Chondrocyte (in vitro differentiated cells): ENCODE measurements around the gene FRG2. TPM values are rescaled to one million over a fixed set of nuclear protein-coding genes. Genes with fewer than 3 reads are reported as not detected.
"Not testable (repeated sequence)": the region's sequence is repeated elsewhere in the genome, so short reads cannot be mapped to it uniquely, and the experiment has no call there.

Source experiments
- DNase-seq: peaks from one replicate; pipeline ENCODE4 v3.0.0; 2021; ENCODE audit warnings: mixed read lengths, low spot score
- H3K27ac Mint-ChIP-seq: one replicate; pipeline ENCODE4 v1.8.0; 2021; ENCODE audit warnings: mild to moderate bottlenecking, moderate library complexity, mixed read lengths; ENCODE audit not compliant: unreplicated experiment
- H3K27me3 Mint-ChIP-seq: 2 replicates; pipeline ENCODE4 v1.8.0; 2021; ENCODE audit warnings: low read depth, mixed read lengths
- H3K36me3 Mint-ChIP-seq: 2 replicates; pipeline ENCODE4 v1.8.0; 2021; ENCODE audit warnings: low read depth, mixed read lengths
- H3K4me1 Mint-ChIP-seq: 2 replicates; pipeline ENCODE4 v1.8.0; 2021; ENCODE audit warnings: low read depth, mild to moderate bottlenecking, mixed read lengths
- H3K4me3 Mint-ChIP-seq: one replicate; pipeline ENCODE4 v1.8.0; 2021; ENCODE audit warnings: mild to moderate bottlenecking, moderate library complexity, mixed read lengths; ENCODE audit not compliant: unreplicated experiment
- H3K9me3 Mint-ChIP-seq: 2 replicates; pipeline ENCODE4 v1.8.0; 2021; ENCODE audit warnings: low read depth, mixed read lengths
- CTCF ChIP-seq: fragments of 200-600 bp; sonication (generic); IDR thresholded peaks from 2 replicates; pipeline ENCODE4 v1.5.0; 2021; ENCODE audit warnings: antibody characterized with exemption, mild to moderate bottlenecking, moderate library complexity
- total RNA-seq: library from RNA; stranded (reverse); gene quantifications from 3 replicates; pipeline ENCODE4 v1.2.1, GENCODE V29; 2021

The FRG2 gene
- total RNA-seq, 1 donor from 2014 or later: not detected

- H3K4me3 Mint-ChIP-seq, H3K36me3 Mint-ChIP-seq, H3K27me3 Mint-ChIP-seq, DNase-seq, H3K4me1 Mint-ChIP-seq, H3K27ac Mint-ChIP-seq: not testable (repeated sequence)
- H3K9me3 Mint-ChIP-seq: peaks cover 18% of the 10 kb centered on the region
Observed at GRCh38 chr4:190021973-190022372, 5.1 kb downstream of the FRG2 start.

GRCh38 chr4:190020790-190021717 is 6.0 kb downstream of the FRG2 start:
- Mint-ChIP-seq H3K9me3 (peaks cover 22% of the 10 kb centered on the region), H3K27ac (no peak overlapping the region), H3K36me3 (peaks cover 1% of the 10 kb centered on the region), H3K4me1 (no peaks in the 10 kb centered on the region), H3K4me3 (no peak overlapping the region), H3K27me3 (no peaks in the 10 kb centered on the region)
- TF ChIP-seq CTCF: no peak
- no peak for DNase-seq

- not testable (repeated sequence) for H3K36me3 Mint-ChIP-seq, DNase-seq, H3K27ac Mint-ChIP-seq, H3K4me3 Mint-ChIP-seq, H3K4me1 Mint-ChIP-seq, H3K27me3 Mint-ChIP-seq
- peaks cover 22% of the 10 kb centered on the region for H3K9me3 Mint-ChIP-seq
Observed at GRCh38 chr4:190019859-190020463, 7.1 kb downstream of the FRG2 start.

- Mint-ChIP-seq H3K27ac (no peak overlapping the region), H3K4me1 (no peaks in the 10 kb centered on the region), H3K4me3 (no peak overlapping the region), H3K9me3 (peaks cover 22% of the 10 kb centered on the region), H3K36me3 (peaks cover 1% of the 10 kb centered on the region), H3K27me3 (no peaks in the 10 kb centered on the region)
- TF ChIP-seq CTCF: no peak
- peak; percentile 90 for DNase-seq
Observed at GRCh38 chr4:190019023-190019858, 7.8 kb downstream of the FRG2 start.

- Mint-ChIP-seq H3K27me3 (no peaks in the 10 kb centered on the region), H3K36me3 (peaks cover 1% of the 10 kb centered on the region), H3K27ac (no peak overlapping the region), H3K9me3 (peaks cover 27% of the 10 kb centered on the region), H3K4me3 (no peak overlapping the region), H3K4me1 (no peaks in the 10 kb centered on the region)
- TF ChIP-seq CTCF: no peak
- DNase-seq: no peak
Observed at GRCh38 chr4:190018201-190018920, 8.7 kb downstream of the FRG2 start.
